ENCODE results near the gene HOXA2. TPM values are rescaled to one million over a fixed set of nuclear protein-coding genes. Genes with fewer than 3 reads are reported as not detected.
A peak's percentile ranks its signal among the peaks of the same experiment; 100 is the strongest.

HOXA2 gene
- total RNA-seq, 4 donors from 2014 or later = 3.1 to 7.0 (median 5.0) TPM

GRCh38 chr7:27119412-27119911 lies 17.0 kb upstream of the HOXA2 start:
- H3K27ac ChIP-seq = peak overlapping the region; percentile 90 to 99 (median 98)
- 0 to 23% methylated on average over 1 of the region's 1 CpG for WGBS, 2 donors (ENCODE audit: low coverage in 1 of 2)
- H3K4me3 ChIP-seq = peak overlapping the region in 1 of 2 donors; percentile 54
- TF ChIP-seq POLR2AphosphoS5 (IDR thresholded peaks at IDR 0.05) = peak; percentile 8
- TF ChIP-seq, protein P1, sequence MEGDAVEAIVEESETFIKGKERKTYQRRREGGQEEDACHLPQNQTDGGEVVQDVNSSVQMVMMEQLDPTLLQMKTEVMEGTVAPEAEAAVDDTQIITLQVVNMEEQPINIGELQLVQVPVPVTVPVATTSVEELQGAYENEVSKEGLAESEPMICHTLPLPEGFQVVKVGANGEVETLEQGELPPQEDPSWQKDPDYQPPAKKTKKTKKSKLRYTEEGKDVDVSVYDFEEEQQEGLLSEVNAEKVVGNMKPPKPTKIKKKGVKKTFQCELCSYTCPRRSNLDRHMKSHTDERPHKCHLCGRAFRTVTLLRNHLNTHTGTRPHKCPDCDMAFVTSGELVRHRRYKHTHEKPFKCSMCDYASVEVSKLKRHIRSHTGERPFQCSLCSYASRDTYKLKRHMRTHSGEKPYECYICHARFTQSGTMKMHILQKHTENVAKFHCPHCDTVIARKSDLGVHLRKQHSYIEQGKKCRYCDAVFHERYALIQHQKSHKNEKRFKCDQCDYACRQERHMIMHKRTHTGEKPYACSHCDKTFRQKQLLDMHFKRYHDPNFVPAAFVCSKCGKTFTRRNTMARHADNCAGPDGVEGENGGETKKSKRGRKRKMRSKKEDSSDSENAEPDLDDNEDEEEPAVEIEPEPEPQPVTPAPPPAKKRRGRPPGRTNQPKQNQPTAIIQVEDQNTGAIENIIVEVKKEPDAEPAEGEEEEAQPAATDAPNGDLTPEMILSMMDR (IDR thresholded peaks at IDR 0.05) = no peak
- no peaks in the 10 kb centered on the region for H3K36me3 ChIP-seq
- H3K9me3 ChIP-seq = no peaks in the 10 kb centered on the region
- ATAC-seq = no peak
- no peaks in the 10 kb centered on the region for H3K27me3 ChIP-seq
- peaks cover 0 to 55% (median 16%) of the 10 kb centered on the region in 3 donors for H3K4me1 ChIP-seq

DNA sequence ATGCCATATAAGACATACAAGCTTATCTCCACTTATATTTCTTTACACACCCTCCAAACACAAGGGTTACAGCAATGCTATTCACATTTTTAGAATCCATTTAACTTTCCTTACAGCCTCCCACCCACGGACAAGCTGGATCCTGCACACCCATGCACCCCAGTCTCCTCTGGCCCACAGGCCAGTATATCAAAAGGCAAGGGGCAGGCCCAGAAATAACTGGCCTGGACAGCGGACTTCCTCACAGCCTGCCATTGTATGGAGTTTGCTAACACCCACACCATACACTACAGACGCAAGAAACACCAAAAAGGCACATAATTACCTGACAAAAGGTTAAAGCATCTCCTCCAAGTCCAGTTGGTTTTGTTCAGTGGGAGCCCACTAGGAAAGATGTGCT lies 16.1 kb upstream of the HOXA2 start:
- 0 to 4% methylated on average over 2 to 3 of the region's 3 CpGs for WGBS, 2 donors (ENCODE audit: low coverage in 1 of 2)
- H3K4me1 ChIP-seq = peaks cover 0 to 48% (median 16%) of the 10 kb centered on the region in 3 donors
- no peaks in the 10 kb centered on the region for H3K27me3 ChIP-seq
- no peak for TF ChIP-seq POLR2AphosphoS5 (IDR thresholded peaks at IDR 0.05)
- no peak for TF ChIP-seq POLR2A (IDR thresholded peaks at IDR 0.05)
- TF ChIP-seq, protein P1 (IDR thresholded peaks at IDR 0.05) = no peak
- no peak for TF ChIP-seq EP300 (IDR thresholded peaks at IDR 0.05)
- H3K9me3 ChIP-seq = no peaks in the 10 kb centered on the region
- no peak for ATAC-seq
- H3K27ac ChIP-seq = peak overlapping the region; percentile 90 to 99 (median 98)
- no peaks in the 10 kb centered on the region for H3K36me3 ChIP-seq
- H3K4me3 ChIP-seq = peak overlapping the region; percentile 60 to 79

- H3K4me1 ChIP-seq = peaks cover 0 to 43% (median 16%) of the 10 kb centered on the region in 3 donors
- H3K36me3 ChIP-seq = no peaks in the 10 kb centered on the region
- H3K27me3 ChIP-seq = no peaks in the 10 kb centered on the region
- H3K4me3 ChIP-seq = peak overlapping the region; percentile 60 to 79
- ATAC-seq = no peak
- no peaks in the 10 kb centered on the region for H3K9me3 ChIP-seq
- TF ChIP-seq POLR2AphosphoS5 (IDR thresholded peaks at IDR 0.05) (peak; percentile 74), EP300 (IDR thresholded peaks at IDR 0.05) (no peak), POLR2A (IDR thresholded peaks at IDR 0.05) (no peak)
- TF ChIP-seq, protein P1 (IDR thresholded peaks at IDR 0.05) = no peak
- peak overlapping the region; percentile 90 to 99 (median 98) for H3K27ac ChIP-seq
- 8 to 9% methylated on average over 13 to 15 of the region's 19 CpGs for WGBS, 2 donors (ENCODE audit: low coverage in 1 of 2)
Observed at GRCh38 chr7:27117887-27118491, 15.5 kb upstream of the HOXA2 start.

GRCh38 chr7:27116962-27117886 lies 14.7 kb upstream of the HOXA2 start:
- Histone ChIP-seq H3K9me3 (no peaks in the 10 kb centered on the region), H3K36me3 (no peaks in the 10 kb centered on the region), H3K27ac (peak overlapping the region; percentile 90 to 99 (median 98)), H3K27me3 (no peaks in the 10 kb centered on the region), H3K4me3 (peak overlapping the region; percentile 60 to 79), H3K4me1 (peaks cover 0 to 45% (median 16%) of the 10 kb centered on the region in 3 donors)
- no peak for ATAC-seq
- TF ChIP-seq POLR2A (IDR thresholded peaks at IDR 0.05) (no peak), EP300 (IDR thresholded peaks at IDR 0.05) (no peak), POLR2AphosphoS5 (IDR thresholded peaks at IDR 0.05) (no peak)
- TF ChIP-seq, protein P1 (IDR thresholded peaks at IDR 0.05) = no peak
- 2 to 9% methylated on average over 5 to 8 of the region's 12 CpGs for WGBS, 2 donors (ENCODE audit: low coverage in 1 of 2)
